Endodermal cell (in vitro differentiated cells): ENCODE results near the gene JAKMIP1. TPM values are rescaled to one million over a fixed set of nuclear protein-coding genes. Genes with fewer than 3 reads are reported as not detected.

Experiments used
- DNase-seq: peaks from one replicate; pipeline ENCODE4 v3.0.0-alpha.2; 2017
- H3K27ac ChIP-seq: 2 replicates; pipeline ENCODE4 v1.5.1; 2013; ENCODE audit warnings: mild to moderate bottlenecking, low read depth, low read length, moderate library complexity
- H3K27me3 ChIP-seq: 2 replicates; pipeline ENCODE4 v1.6.1; 2013; ENCODE audit warnings: mild to moderate bottlenecking, low read length, moderate library complexity; ENCODE audit not compliant: insufficient read depth, control insufficient read depth, poor library complexity, severe bottlenecking
- H3K36me3 ChIP-seq: 2 replicates; pipeline ENCODE4 v1.7.0; 2013; ENCODE audit warnings: mild to moderate bottlenecking, low read length, moderate library complexity; ENCODE audit not compliant: control insufficient read depth, insufficient read depth
- H3K4me1 ChIP-seq: one replicate; pipeline ENCODE4 v1.7.0; 2013; ENCODE audit warnings: low read length; ENCODE audit not compliant: control insufficient read depth, insufficient read depth
- H3K4me3 ChIP-seq: 2 replicates; pipeline ENCODE4 v1.5.1; 2013; ENCODE audit warnings: mild to moderate bottlenecking, low read length, moderate library complexity
- H3K9ac ChIP-seq: 2 replicates; pipeline ENCODE4 v1.6.1; 2013; ENCODE audit warnings: mild to moderate bottlenecking, low read length, moderate library complexity; ENCODE audit not compliant: poor library complexity, severe bottlenecking; ENCODE audit errors: extremely low read depth
- H3K9me3 ChIP-seq: 2 replicates; pipeline ENCODE4 v1.6.1; 2013; ENCODE audit warnings: mild to moderate bottlenecking, low read length, moderate library complexity; ENCODE audit not compliant: control insufficient read depth
- H3K27ac Mint-ChIP-seq: 2 replicates; pipeline ENCODE4 v1.8.0; 2020; ENCODE audit warnings: mixed read lengths
- H3K27me3 Mint-ChIP-seq: 2 replicates; pipeline ENCODE4 v1.8.0; 2021; ENCODE audit warnings: mild to moderate bottlenecking, mixed read lengths; ENCODE audit not compliant: insufficient read depth
- H3K36me3 Mint-ChIP-seq: 2 replicates; pipeline ENCODE4 v1.8.0; 2020; ENCODE audit warnings: low read depth, mixed read lengths
- H3K4me1 Mint-ChIP-seq: 2 replicates; pipeline ENCODE4 v1.8.0; 2020; ENCODE audit warnings: mixed read lengths
- H3K4me3 Mint-ChIP-seq: 2 replicates; pipeline ENCODE4 v1.8.0; 2020; ENCODE audit warnings: mild to moderate bottlenecking, moderate library complexity, mixed read lengths
- H3K9me3 Mint-ChIP-seq: 2 replicates; pipeline ENCODE4 v1.8.0; 2020; ENCODE audit warnings: mild to moderate bottlenecking, mixed read lengths
- WGBS, 2 experiments: methylation state at CpG; one replicate each; pipeline versions ENCODE4 v1.1.5 to v1.1.7; 2013; ENCODE audit warnings: missing lambda C conversion rate in 2 of 2, mixed read lengths in 1 of 2; ENCODE audit not compliant: insufficient coverage in 1 of 2, insufficient read length in 1 of 2; 5-methylcytosine and 5-hydroxymethylcytosine counted together
- total RNA-seq, 2 donors: library from RNA; stranded (reverse); fragmentation: NEBNext Ultra II Directional in 1 of 2; extraction: Animal tissue kit (Norgen Biotek cat#: 25700) in 1 of 2; gene quantifications; 2 replicates in 1 of 2; 3 replicates in 1 of 2; pipeline ENCODE4 v1.2.1, GENCODE V29; 2021
- TF ChIP-seq, protein P1 (sequence below): fragments of 200-600 bp; sonication (generic); conservative IDR thresholded peaks from 2 replicates; pipeline ENCODE4 v1.5.0; 2021; ENCODE audit warnings: antibody characterized with exemption, mild to moderate bottlenecking

The JAKMIP1 gene
- total RNA-seq, 2 donors from 2014 or later = 10.4 to 11.2 TPM

DNA sequence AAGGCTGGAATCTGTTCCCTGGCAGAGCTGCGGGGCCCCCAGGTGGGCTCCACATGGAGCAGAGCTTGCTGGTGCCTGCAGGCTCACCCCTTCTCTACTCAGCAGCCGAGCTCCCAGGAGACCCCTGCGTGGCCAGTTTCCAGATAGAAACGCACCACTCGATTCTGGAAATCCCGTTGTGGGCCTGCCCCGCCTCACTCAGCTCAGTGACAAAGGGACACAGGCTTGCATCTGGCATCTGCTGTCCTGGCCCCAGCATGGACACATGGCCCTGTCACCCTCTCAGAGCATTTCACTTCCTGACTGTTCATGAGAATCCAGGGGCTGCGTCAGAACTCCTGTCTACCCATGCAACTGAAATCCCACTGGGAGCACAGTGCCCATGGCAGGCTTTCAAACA, 161.6 kb downstream of the JAKMIP1 start:
- Histone ChIP-seq H3K27ac (no peak overlapping the region), H3K4me1 (peaks cover 5% of the 10 kb centered on the region), H3K27me3 (no peaks in the 10 kb centered on the region), H3K4me3 (no peak overlapping the region), H3K9me3 (no peaks in the 10 kb centered on the region), H3K9ac (no peak overlapping the region), H3K36me3 (no peaks in the 10 kb centered on the region)
- H3K27me3 Mint-ChIP-seq = peaks cover 35% of the 10 kb centered on the region
- no peak for DNase-seq
- no peaks in the 10 kb centered on the region for H3K36me3 Mint-ChIP-seq
- no peak overlapping the region for H3K4me3 Mint-ChIP-seq
- TF ChIP-seq, protein P1, sequence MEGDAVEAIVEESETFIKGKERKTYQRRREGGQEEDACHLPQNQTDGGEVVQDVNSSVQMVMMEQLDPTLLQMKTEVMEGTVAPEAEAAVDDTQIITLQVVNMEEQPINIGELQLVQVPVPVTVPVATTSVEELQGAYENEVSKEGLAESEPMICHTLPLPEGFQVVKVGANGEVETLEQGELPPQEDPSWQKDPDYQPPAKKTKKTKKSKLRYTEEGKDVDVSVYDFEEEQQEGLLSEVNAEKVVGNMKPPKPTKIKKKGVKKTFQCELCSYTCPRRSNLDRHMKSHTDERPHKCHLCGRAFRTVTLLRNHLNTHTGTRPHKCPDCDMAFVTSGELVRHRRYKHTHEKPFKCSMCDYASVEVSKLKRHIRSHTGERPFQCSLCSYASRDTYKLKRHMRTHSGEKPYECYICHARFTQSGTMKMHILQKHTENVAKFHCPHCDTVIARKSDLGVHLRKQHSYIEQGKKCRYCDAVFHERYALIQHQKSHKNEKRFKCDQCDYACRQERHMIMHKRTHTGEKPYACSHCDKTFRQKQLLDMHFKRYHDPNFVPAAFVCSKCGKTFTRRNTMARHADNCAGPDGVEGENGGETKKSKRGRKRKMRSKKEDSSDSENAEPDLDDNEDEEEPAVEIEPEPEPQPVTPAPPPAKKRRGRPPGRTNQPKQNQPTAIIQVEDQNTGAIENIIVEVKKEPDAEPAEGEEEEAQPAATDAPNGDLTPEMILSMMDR = no peak
- no peak overlapping the region for H3K27ac Mint-ChIP-seq
- H3K4me1 Mint-ChIP-seq = peaks cover 4% of the 10 kb centered on the region
- 84 to 91% methylated on average over 7 to 8 of the region's 8 CpGs for WGBS, 2 experiments
- no peaks in the 10 kb centered on the region for H3K9me3 Mint-ChIP-seq

DNA sequence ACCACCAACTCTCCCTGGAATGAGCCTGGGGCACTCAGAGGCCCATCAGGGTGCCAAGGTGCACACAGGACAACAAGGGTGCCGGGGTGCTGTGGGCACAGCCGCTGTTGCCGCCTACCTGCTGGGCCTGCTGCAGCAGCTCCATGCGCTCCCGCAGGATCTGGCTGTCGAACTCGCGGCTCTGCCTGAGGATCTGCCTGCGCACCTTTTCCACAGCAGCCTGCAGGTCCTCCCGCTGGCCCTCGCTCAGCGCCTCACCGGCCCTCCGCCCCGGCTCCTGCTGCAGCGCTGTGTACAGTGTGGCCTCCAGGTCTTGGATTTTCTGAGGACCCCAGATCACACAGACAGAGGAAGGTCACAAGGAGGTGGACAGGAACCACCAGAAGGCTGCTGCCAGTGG, 164.6 kb downstream of the JAKMIP1 start:
- H3K4me1 Mint-ChIP-seq = peaks cover 4% of the 10 kb centered on the region
- no peaks in the 10 kb centered on the region for H3K36me3 Mint-ChIP-seq
- Histone ChIP-seq H3K27ac (no peak overlapping the region), H3K36me3 (no peaks in the 10 kb centered on the region), H3K4me1 (peaks cover 5% of the 10 kb centered on the region), H3K27me3 (no peaks in the 10 kb centered on the region), H3K9me3 (no peaks in the 10 kb centered on the region), H3K9ac (no peak overlapping the region), H3K4me3 (no peak overlapping the region)
- H3K4me3 Mint-ChIP-seq = no peak overlapping the region
- no peak overlapping the region for H3K27ac Mint-ChIP-seq
- WGBS, 2 experiments = 93 to 98% methylated on average over 15 to 16 of the region's 16 CpGs
- no peak for DNase-seq
- TF ChIP-seq, protein P1 = no peak
- H3K9me3 Mint-ChIP-seq = no peaks in the 10 kb centered on the region
- peaks cover 17% of the 10 kb centered on the region for H3K27me3 Mint-ChIP-seq

DNA sequence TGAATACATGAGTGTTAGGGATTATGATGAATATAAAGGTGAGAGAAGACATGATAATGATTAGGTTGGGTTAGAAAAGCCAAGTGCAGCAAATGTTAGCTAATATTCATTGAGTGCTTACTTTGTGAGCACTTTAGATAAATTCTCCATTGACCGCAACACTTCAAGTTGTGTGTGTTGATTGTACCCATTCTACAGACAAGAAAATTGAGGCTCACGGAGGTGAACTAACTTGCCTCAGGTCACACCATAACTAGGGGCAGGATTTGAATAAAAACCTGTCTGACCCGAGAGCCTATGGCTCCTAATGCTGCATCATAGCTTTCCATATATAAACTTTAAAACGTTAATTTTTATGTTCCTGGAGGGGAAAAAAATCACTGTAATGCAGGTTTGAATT, 167.0 kb downstream of the JAKMIP1 start:
- H3K27ac Mint-ChIP-seq = no peak overlapping the region
- TF ChIP-seq, protein P1 = no peak

More for the DNA sequence above, 167.0 kb downstream of the JAKMIP1 start:
- no peaks in the 10 kb centered on the region for H3K36me3 Mint-ChIP-seq
- H3K4me3 Mint-ChIP-seq = no peak overlapping the region
- Histone ChIP-seq H3K27me3 (no peaks in the 10 kb centered on the region), H3K9ac (no peak overlapping the region), H3K36me3 (no peaks in the 10 kb centered on the region), H3K27ac (no peak overlapping the region), H3K9me3 (no peaks in the 10 kb centered on the region), H3K4me1 (peaks cover 5% of the 10 kb centered on the region), H3K4me3 (no peak overlapping the region)
- no peak for DNase-seq
- H3K27me3 Mint-ChIP-seq = peaks cover under 1% of the 10 kb centered on the region
- WGBS, 2 experiments = 93 to 100% methylated on average over 2 to 4 of the region's 4 CpGs
- peaks cover 4% of the 10 kb centered on the region for H3K4me1 Mint-ChIP-seq
- H3K9me3 Mint-ChIP-seq = no peaks in the 10 kb centered on the region
